Measurements from ENCODE around the gene KRTAP4-9.
"Not testable (repeated sequence)": the region's sequence is repeated elsewhere in the genome, so short reads cannot be mapped to it uniquely, and the experiment has no call there.

Gene KRTAP4-9

GRCh38 chr17:41096055-41096454 is 9.1 kb upstream of the KRTAP4-9 start:
- TF ChIP-seq, protein P1, sequence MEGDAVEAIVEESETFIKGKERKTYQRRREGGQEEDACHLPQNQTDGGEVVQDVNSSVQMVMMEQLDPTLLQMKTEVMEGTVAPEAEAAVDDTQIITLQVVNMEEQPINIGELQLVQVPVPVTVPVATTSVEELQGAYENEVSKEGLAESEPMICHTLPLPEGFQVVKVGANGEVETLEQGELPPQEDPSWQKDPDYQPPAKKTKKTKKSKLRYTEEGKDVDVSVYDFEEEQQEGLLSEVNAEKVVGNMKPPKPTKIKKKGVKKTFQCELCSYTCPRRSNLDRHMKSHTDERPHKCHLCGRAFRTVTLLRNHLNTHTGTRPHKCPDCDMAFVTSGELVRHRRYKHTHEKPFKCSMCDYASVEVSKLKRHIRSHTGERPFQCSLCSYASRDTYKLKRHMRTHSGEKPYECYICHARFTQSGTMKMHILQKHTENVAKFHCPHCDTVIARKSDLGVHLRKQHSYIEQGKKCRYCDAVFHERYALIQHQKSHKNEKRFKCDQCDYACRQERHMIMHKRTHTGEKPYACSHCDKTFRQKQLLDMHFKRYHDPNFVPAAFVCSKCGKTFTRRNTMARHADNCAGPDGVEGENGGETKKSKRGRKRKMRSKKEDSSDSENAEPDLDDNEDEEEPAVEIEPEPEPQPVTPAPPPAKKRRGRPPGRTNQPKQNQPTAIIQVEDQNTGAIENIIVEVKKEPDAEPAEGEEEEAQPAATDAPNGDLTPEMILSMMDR (conservative IDR thresholded peaks at IDR 0.05), result no peak
- TF ChIP-seq ZFX (IDR thresholded peaks at IDR 0.05), result no peak

DNA sequence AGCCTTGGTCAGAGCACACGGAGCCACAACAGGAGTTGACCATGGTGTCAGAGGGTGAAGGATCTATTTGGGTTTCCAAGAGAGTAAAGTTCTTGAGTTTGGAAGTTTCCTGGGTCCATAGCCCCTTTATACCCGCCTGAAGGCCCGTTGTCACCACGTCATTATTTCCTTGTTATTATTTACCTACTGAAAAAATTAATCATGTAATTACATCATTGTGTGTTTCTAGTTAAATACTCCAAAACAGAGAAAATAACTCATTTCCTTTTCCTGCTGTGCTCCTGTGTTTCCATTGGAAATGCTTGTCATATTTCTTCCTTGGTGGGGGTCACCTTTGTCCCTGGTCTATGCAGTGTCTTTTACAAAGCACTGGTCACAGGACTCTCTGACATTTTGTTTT is 7.1 kb upstream of the KRTAP4-9 start, which contains the start of gene KRTAP4-8:
Gene KRTAP4-8, minus strand, starts transcription at position 101 of the 400 bp plus-strand sequence. Its CDS starts 58 bp downstream, at position 43.
- no peak within 1 kb of the TSS for H3K27ac ChIP-seq
- no peak for TF ChIP-seq ZFX (IDR thresholded peaks at IDR 0.05)
- TF ChIP-seq, protein P1 (conservative IDR thresholded peaks at IDR 0.05), result no peak

More at GRCh38 chr17:41096055-41096454, 9.1 kb upstream of the KRTAP4-9 start:
- H3K27ac ChIP-seq, result no peak overlapping the region

DNA sequence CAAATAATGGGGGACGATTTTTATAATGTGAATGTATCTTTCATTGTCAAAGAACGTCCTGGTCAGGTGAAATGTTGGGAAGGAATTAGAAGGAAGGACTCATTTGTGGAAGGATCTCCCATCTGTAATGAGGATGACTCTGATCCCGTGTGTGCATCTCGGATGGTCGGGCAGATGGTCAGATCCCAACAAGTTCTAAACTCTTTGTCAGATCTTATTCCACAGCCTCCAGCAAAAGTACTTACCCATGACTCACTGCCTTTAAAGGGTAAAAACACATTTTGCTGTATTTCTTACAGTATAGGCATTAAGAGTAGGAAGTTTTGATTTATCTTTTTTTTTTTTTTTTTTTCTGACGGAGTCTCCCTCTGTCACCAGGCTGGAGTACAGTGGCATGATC is 6.7 kb upstream of the KRTAP4-9 start:
- H3K27ac ChIP-seq, result no peak overlapping the region
- TF ChIP-seq, protein P1 (conservative IDR thresholded peaks at IDR 0.05), result no peak
- TF ChIP-seq ZFX (IDR thresholded peaks at IDR 0.05), result no peak

GRCh38 chr17:41099682-41100480 is 5.3 kb upstream of the KRTAP4-9 start:
- H3K27ac ChIP-seq, result not testable (repeated sequence)

DNA sequence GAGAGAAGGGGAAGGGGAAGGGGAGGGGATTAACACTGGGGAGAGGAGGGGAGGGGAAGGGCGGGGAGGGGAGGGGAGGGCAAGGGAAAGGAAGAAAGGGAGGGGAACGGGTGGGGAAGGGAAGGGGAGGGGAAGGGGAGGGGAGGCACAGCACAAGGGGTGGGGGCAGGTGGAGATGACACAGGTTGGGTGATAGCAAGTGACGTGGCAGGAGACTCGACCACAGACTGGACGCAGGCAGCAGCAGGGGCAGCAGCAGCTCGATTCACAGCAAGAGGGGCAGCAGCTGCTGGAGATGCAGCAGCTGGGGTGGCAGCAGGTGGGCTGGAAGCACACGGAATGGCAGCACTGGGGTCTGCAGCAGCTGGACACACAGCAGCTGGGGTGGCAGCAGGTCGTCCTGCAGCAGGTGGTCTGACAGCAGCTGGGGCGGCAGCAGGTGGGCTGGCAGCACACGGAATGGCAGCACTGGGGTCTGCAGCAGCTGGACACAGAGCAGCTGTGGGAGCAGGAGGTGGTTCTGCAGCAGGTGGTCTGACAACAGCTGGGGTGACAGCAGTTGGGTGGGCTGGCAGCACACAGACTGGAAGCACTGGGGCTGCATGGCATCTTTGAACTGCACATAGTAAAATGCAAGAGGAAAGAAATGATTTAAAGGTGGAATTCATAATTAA is 3.5 kb upstream of the KRTAP4-9 start, which contains the start of gene KRTAP4-16:
Gene KRTAP4-16, minus strand, starts transcription at position 624 of the 674 bp plus-strand sequence. Its CDS starts 0 bp downstream, at position 624.
- no peak within 1 kb of the TSS for H3K27ac ChIP-seq
- TF ChIP-seq ZFX (IDR thresholded peaks at IDR 0.05), result no peak
- TF ChIP-seq, protein P1 (conservative IDR thresholded peaks at IDR 0.05), result no peak

DNA sequence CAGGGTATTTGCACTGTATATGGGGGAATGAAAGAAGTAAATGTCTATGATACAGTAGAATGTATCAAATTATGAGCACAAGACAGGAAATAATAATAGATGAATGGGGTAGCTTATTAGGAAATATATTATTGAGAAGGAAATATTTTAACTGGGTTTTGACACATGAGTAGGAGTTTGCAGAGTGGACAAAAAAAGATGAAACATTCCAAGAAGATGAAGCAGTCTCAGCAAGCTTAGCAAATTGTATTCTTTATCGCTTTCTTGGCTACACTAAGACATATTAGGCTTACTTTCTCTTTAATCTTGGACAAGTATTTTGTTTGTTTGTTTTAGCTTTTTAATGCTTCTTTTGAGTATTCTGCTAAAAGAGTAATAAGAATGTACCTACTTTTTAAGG is 1.3 kb upstream of the KRTAP4-9 start:
- TF ChIP-seq, protein P1 (conservative IDR thresholded peaks at IDR 0.05), result no peak
- TF ChIP-seq ZFX (IDR thresholded peaks at IDR 0.05), result no peak
- H3K27ac ChIP-seq, result no peak overlapping the region

- H3K27ac ChIP-seq, result not testable (repeated sequence)
Observed at GRCh38 chr17:41104386-41105038, 677 bp upstream of the KRTAP4-9 start.

- TF ChIP-seq, protein P1 (conservative IDR thresholded peaks at IDR 0.05), result no peak
- no peak for TF ChIP-seq ZFX (IDR thresholded peaks at IDR 0.05)
- no peak overlapping the region for H3K27ac ChIP-seq
Observed at GRCh38 chr17:41107941-41108450, 2.8 kb downstream of the KRTAP4-9 start.

- not testable (repeated sequence) for H3K27ac ChIP-seq
Observed at GRCh38 chr17:41108728-41109386, 3.7 kb downstream of the KRTAP4-9 start.
